Measurements from ENCODE around the gene ACOT7. TPM values are rescaled to one million over a fixed set of nuclear protein-coding genes. Genes with fewer than 3 reads are reported as not detected.

The ACOT7 gene
- total RNA-seq, 1 donor from 2014 or later = 128 TPM

DNA sequence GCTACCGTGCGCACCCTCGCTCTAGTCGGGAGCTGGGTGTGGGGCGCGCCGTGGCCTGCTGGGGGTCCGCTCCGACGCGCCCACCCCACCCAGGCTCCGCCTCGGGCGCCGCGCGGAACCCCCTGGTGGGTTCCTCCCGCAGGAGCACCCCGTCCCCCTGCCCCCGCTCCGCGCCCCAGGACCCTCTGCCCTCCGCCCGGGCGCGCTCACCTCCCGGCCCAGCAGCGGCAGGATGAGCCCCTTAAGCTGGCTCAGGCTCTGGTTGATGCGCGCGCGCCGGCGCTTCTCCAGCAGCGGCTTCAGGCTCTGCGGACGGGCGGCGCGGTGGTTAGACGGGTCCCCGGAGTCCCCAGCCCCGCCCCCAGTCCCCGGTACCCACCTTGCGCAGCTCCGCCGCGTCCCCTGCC, 25.8 kb upstream of the ACOT7 start:
- intact Hi-C loops (cut with micrococcal nuclease) = no loop called here
- peaks cover 62% of the 10 kb centered on the region for H3K27me3 Mint-ChIP-seq (ENCODE audit: low read depth)
- no peak overlapping the region for H3K4me3 Mint-ChIP-seq (ENCODE audit: low read depth)
- DNase-seq (ENCODE audit: low spot score) = no peak
- H3K36me3 Mint-ChIP-seq (ENCODE audit: low read depth) = no peaks in the 10 kb centered on the region
- no peak overlapping the region for H3K27ac Mint-ChIP-seq
- no peaks in the 10 kb centered on the region for H3K9me3 Mint-ChIP-seq
- H3K4me1 Mint-ChIP-seq (ENCODE audit: low read depth) = peaks cover 7% of the 10 kb centered on the region

DNA sequence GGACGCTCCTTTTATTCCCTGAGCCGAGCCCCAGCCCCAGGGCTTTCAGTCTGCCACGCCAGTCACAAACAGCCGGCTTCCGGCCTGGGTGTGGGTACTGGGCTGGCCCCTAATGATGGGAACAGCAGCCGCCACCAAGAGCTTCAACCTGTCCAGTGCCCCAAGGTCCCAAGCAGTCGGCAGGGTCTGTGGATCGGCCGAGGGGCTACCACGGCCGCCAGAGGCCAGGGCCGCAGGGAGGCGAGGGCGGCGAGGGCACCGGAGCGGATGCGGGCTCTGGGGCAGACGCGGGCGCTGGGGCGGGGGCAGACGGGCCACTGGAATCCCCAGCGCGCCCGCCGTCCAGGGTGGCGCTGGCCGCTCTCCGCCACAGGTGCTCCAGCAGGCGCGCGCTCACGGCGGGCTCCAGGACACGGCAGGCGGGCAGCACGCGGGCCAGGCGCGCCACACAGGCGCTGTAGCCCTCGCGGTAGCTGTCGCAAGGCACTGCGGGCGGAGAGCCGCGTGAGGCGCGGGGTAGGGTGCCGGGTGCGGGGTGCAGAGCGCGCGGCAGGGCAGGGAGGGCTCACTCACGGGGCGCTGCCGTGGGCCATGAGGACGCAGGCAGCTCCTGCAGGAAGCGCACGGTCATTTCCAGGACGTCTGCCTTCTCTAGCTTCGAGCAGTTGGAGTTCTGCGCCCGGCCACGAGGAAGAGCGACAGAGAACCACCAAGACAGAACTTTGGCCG, 25.3 kb upstream of the ACOT7 start:
- Mint-ChIP-seq H3K4me3 (ENCODE audit: low read depth) (no peak overlapping the region), H3K4me1 (ENCODE audit: low read depth) (peaks cover 7% of the 10 kb centered on the region), H3K27ac (no peak overlapping the region), H3K9me3 (no peaks in the 10 kb centered on the region), H3K36me3 (ENCODE audit: low read depth) (no peaks in the 10 kb centered on the region), H3K27me3 (ENCODE audit: low read depth) (peaks cover 60% of the 10 kb centered on the region)
- DNase-seq (ENCODE audit: low spot score) = no peak
- intact Hi-C loops (cut with micrococcal nuclease) = no loop called here

DNA sequence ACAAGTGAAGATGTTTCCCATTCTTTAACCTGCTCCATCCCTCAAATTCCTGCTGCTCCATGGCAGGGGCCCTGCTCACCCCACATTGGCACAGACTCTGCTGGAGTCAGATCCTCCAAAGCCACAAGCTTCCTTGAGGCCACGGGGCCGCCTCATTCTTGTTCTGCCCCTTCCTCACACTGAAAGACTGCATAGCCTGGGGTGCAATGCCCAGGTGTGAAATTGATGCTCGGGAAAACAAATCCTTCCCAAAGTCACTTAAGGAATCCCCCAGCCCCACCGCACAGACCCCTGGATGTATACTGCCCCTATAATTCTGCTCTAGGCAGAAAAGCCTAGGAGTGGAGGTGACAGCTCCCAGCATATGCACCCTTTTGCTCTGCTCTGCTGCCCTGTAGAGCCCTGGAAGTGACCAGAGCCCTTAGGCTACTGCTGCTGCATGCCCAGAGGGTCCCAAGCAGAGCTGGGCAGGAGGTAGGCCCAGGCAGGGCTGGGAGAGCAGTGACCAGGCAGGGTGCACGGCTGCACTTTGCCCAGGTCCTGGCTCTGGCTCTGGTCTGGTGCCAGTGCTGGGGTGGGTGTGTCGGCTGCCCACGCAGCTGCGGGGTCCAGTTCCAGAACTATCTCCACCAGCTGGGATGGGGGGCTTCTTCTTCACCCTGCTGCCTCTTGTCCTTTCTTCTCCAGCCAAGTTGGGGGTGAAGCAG, 24.5 kb upstream of the ACOT7 start:
- peaks cover 7% of the 10 kb centered on the region for H3K4me1 Mint-ChIP-seq (ENCODE audit: low read depth)
- no peak overlapping the region for H3K27ac Mint-ChIP-seq
- H3K4me3 Mint-ChIP-seq (ENCODE audit: low read depth) = no peak overlapping the region
- intact Hi-C loops (cut with micrococcal nuclease) = no loop called here
- no peaks in the 10 kb centered on the region for H3K36me3 Mint-ChIP-seq (ENCODE audit: low read depth)
- DNase-seq (ENCODE audit: low spot score) = no peak
- H3K9me3 Mint-ChIP-seq = no peaks in the 10 kb centered on the region
- peaks cover 60% of the 10 kb centered on the region for H3K27me3 Mint-ChIP-seq (ENCODE audit: low read depth)

DNA sequence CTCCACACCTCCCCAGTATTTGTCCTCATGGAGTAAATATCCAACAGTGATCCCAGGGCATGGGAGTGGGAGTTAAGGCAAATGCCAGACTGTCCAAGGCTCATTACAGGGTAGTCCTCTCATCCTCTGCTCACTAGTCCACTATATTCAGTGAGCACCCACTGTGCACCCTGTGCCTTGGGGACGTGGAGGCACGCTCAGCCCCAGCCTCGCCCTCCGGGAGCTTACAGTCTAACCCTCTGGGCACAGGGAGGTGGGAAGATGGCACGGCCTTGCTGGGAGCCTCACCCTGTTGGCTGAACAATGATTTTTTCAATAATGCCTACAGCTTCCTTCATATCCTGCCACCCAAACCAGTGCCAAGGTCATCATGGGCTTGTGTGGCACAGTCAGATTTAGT, 23.3 kb upstream of the ACOT7 start:
- intact Hi-C loops (cut with micrococcal nuclease) = no loop called here
- Mint-ChIP-seq H3K27ac (no peak overlapping the region), H3K27me3 (ENCODE audit: low read depth) (peaks cover 59% of the 10 kb centered on the region), H3K4me3 (ENCODE audit: low read depth) (no peak overlapping the region), H3K9me3 (no peaks in the 10 kb centered on the region), H3K36me3 (ENCODE audit: low read depth) (no peaks in the 10 kb centered on the region), H3K4me1 (ENCODE audit: low read depth) (peaks cover 7% of the 10 kb centered on the region)
- DNase-seq (ENCODE audit: low spot score) = no peak

DNA sequence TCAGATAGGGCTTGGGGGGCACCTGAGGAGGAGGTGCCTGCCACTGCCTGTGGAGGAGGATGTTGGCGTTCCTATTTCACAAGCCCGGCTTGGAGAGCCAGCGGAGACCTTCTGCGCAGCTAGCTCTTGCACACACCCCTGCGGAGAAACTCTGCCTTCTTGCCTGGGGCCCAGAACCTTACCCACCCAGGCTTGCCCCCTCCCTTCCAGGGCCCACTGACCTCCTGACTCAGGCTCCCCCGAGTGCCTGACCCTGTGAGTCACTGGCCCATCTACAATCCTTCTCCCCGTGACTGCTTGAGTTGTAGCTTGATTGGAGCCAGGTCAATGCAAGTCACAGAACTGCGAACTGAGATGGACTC, 22.7 kb upstream of the ACOT7 start:
- no peaks in the 10 kb centered on the region for H3K36me3 Mint-ChIP-seq (ENCODE audit: low read depth)
- H3K9me3 Mint-ChIP-seq = no peaks in the 10 kb centered on the region
- no peak overlapping the region for H3K4me3 Mint-ChIP-seq (ENCODE audit: low read depth)
- H3K27me3 Mint-ChIP-seq (ENCODE audit: low read depth) = peaks cover 54% of the 10 kb centered on the region
- no peak for DNase-seq (ENCODE audit: low spot score)
- intact Hi-C loops (cut with micrococcal nuclease) = no loop called here
- H3K4me1 Mint-ChIP-seq (ENCODE audit: low read depth) = peaks cover 7% of the 10 kb centered on the region
- H3K27ac Mint-ChIP-seq = no peak overlapping the region

DNA sequence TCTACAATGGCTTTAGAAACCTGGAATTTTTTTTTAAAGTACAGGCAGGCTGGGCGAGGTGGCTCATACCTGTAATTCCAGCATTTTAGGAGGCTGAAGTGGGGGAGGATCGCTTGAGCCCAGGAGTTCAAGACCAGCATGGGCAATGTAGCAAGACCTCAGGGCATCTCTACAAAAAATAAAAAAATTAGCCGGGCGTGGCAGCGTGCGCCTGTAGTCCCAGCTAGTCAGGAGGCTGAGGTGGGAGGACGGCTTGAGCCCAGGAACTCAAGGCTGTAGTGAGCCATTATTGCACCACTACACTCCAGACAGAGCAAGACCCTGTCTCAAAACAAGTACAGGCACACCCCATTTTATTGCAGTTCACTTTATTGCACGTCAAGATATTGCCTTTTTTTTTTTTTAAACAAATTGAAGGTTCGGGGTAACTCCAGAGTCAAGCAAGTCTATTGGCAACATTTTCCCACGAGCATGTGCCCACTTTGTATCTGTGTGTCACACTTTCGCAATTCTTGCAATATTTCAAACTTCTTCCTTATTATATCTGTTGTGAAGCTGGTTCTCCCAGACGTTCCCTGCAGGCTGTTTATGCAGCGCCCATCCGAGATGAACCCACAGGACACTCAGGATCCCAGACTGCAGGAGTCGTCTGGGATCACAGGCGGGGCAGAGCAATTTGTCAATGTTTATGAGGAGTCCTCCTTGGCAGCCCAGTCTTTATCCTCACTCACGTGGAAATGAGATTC, 21.5 kb upstream of the ACOT7 start:
- Mint-ChIP-seq H3K4me1 (ENCODE audit: low read depth) (peaks cover 7% of the 10 kb centered on the region), H3K4me3 (ENCODE audit: low read depth) (no peak overlapping the region), H3K27ac (no peak overlapping the region), H3K9me3 (no peaks in the 10 kb centered on the region), H3K27me3 (ENCODE audit: low read depth) (peaks cover 50% of the 10 kb centered on the region), H3K36me3 (ENCODE audit: low read depth) (no peaks in the 10 kb centered on the region)
- intact Hi-C loops (cut with micrococcal nuclease) = no loop called here
- no peak for DNase-seq (ENCODE audit: low spot score)

DNA sequence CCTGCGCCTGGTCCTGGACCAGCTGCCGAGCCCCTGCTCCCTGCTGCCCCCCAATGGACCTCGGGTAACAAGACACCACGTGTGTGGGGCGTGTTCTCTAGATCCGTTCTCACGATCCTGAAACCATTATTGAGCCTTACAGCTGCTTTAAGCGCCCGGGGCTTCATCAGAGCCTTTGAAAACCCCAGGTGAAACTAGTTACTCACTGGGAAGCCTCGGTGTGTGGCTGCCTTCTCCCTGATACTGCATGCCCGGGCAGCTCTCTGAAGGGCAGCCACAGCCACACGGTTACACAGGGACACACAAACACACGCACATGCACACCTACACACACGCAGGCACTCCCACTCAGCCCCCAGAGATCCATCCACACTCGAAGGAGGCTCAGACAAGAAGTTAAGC, 20.9 kb upstream of the ACOT7 start:
- Mint-ChIP-seq H3K27me3 (ENCODE audit: low read depth) (peaks cover 47% of the 10 kb centered on the region), H3K9me3 (no peaks in the 10 kb centered on the region), H3K27ac (peak overlapping the region; percentile 28), H3K4me1 (ENCODE audit: low read depth) (peaks cover 7% of the 10 kb centered on the region), H3K36me3 (ENCODE audit: low read depth) (no peaks in the 10 kb centered on the region), H3K4me3 (ENCODE audit: low read depth) (no peak overlapping the region)
- no peak for DNase-seq (ENCODE audit: low spot score)
- intact Hi-C loops (cut with micrococcal nuclease) = no loop called here

DNA sequence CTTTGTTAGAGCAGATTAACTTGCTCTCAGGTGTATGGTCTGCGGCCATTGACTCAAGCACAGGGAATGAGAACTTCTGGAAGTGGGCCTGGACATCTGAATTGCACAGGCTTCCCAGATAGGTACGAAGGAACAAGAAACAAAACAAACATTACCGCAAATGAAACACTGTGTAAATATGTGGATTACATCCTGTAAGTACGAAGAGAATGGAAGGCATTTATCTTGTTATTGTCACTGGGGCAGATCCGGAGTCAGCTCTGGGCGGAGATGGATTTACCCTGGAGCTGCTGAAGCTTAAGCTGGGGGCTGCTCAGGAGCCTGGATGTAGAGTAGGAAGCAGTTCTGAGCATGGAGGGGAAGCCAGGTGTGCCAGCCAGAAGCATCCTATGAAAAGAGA, 19.3 kb upstream of the ACOT7 start:
- H3K4me1 Mint-ChIP-seq (ENCODE audit: low read depth) = peaks cover 7% of the 10 kb centered on the region
- H3K4me3 Mint-ChIP-seq (ENCODE audit: low read depth) = no peak overlapping the region
- peaks cover 44% of the 10 kb centered on the region for H3K27me3 Mint-ChIP-seq (ENCODE audit: low read depth)
- intact Hi-C loops (cut with micrococcal nuclease) = no loop called here
- H3K27ac Mint-ChIP-seq = no peak overlapping the region
- no peaks in the 10 kb centered on the region for H3K9me3 Mint-ChIP-seq
- no peaks in the 10 kb centered on the region for H3K36me3 Mint-ChIP-seq (ENCODE audit: low read depth)
- no peak for DNase-seq (ENCODE audit: low spot score)

DNA sequence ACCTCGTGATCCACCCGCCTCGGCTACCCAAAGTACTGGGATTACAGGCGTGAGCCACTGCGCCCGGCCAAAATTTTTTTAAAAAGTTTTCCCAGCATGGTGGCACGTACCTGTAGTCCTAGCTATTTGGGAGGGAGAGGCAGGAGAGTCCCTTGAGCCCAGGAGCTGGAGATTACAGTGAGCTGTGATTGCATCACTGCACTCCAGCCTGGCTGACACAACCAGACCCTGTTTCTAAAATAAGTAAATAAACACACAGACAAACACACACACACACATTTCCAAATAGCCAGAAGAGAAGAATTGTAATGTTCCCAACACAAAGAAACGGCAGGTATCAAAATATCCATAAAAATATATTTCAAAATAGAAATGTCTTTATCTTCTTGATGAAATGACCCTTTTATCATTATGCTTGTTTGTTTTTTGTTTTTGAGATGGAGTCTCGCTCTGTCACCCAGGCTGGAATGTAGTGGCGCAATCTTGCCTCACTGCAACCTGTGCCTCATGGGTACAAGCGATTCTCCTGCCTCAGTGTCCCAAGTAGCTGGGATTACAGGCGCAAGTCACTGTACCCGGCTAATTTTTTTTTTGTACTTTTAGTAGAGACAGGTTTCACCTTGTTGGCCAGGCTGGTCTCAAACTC, 16.8 kb upstream of the ACOT7 start:
- no peaks in the 10 kb centered on the region for H3K9me3 Mint-ChIP-seq
- intact Hi-C loops (cut with micrococcal nuclease) = no loop called here
- no peak for DNase-seq (ENCODE audit: low spot score)

DNA sequence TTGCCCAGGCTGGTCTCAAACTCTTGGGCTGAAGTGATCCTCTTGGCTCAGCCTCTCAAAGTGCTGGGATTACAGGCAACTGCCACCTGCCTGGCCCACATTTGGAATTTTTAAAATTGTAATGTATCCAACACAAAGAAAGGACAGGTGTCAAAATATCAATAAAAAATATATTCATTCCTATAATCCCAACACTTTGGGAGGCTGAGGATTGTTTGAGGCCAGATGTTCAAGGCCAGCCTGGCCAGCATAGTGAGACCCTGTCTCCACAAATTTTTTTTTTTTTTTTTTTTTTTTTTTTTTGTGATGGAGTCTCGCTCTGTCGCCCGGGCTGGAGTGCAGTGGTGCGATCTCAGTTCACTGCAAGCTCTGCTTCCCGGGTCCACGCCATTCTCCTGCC, 16.2 kb upstream of the ACOT7 start:
- Mint-ChIP-seq H3K27me3 (ENCODE audit: low read depth) (peaks cover 30% of the 10 kb centered on the region), H3K4me3 (ENCODE audit: low read depth) (no peak overlapping the region)
- intact Hi-C loops (cut with micrococcal nuclease) = no loop called here

More for the DNA sequence above, 16.8 kb upstream of the ACOT7 start:
- no peak overlapping the region for H3K4me3 Mint-ChIP-seq (ENCODE audit: low read depth)
- H3K4me1 Mint-ChIP-seq (ENCODE audit: low read depth) = peaks cover 7% of the 10 kb centered on the region
- no peaks in the 10 kb centered on the region for H3K36me3 Mint-ChIP-seq (ENCODE audit: low read depth)
- no peak overlapping the region for H3K27ac Mint-ChIP-seq
- H3K27me3 Mint-ChIP-seq (ENCODE audit: low read depth) = peaks cover 31% of the 10 kb centered on the region

DNA sequence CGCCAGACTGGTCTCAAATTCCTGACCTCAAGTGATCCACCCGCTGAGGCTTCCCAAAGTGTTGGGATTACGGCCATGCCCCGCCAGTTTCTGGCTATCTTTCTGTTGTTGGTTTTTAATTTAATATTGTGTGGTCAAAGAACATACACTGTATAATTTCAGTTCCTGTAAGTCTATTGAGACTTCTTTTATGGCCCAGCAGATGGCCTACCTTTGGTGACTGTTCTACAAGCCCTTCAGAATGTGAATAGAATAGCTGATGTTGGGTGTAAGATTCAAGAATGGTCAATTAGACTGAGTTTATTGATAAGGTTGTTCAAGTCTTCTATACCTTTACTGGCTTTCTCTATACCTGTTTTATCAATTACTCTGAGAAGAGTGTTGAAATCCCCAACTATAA, 15.5 kb upstream of the ACOT7 start:
- peaks cover 25% of the 10 kb centered on the region for H3K27me3 Mint-ChIP-seq (ENCODE audit: low read depth)
- peaks cover under 1% of the 10 kb centered on the region for H3K4me1 Mint-ChIP-seq (ENCODE audit: low read depth)
- DNase-seq (ENCODE audit: low spot score) = no peak
- intact Hi-C loops (cut with micrococcal nuclease) = no loop called here
- H3K4me3 Mint-ChIP-seq (ENCODE audit: low read depth) = no peak overlapping the region
- H3K27ac Mint-ChIP-seq = no peak overlapping the region
- H3K9me3 Mint-ChIP-seq = no peaks in the 10 kb centered on the region
- H3K36me3 Mint-ChIP-seq (ENCODE audit: low read depth) = no peaks in the 10 kb centered on the region

More for the DNA sequence above, 16.2 kb upstream of the ACOT7 start:
- H3K36me3 Mint-ChIP-seq (ENCODE audit: low read depth) = no peaks in the 10 kb centered on the region
- H3K4me1 Mint-ChIP-seq (ENCODE audit: low read depth) = peaks cover 7% of the 10 kb centered on the region
- no peak overlapping the region for H3K27ac Mint-ChIP-seq
- H3K9me3 Mint-ChIP-seq = no peaks in the 10 kb centered on the region
- DNase-seq (ENCODE audit: low spot score) = no peak

DNA sequence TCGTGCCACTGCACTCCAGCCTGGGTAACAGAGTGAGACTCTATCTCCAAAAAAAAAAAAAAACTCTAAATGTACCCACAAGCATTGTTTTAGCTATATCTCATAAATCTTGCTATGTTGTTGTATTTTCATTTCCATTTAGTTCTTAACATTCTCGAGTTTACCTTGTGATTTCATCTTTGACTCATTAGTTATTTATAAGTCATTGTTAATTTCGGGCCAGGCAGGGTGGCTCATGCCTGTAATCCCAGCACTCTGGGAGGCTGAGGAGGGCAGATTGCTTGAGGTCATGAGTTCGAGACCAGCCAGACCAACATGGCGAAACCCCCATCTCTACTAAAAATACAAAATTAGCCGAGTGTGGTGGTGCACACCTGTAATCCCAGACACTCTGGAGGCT, 14.5 kb upstream of the ACOT7 start:
- Mint-ChIP-seq H3K27ac (no peak overlapping the region), H3K4me1 (ENCODE audit: low read depth) (no peaks in the 10 kb centered on the region), H3K4me3 (ENCODE audit: low read depth) (no peak overlapping the region), H3K27me3 (ENCODE audit: low read depth) (peaks cover 23% of the 10 kb centered on the region), H3K9me3 (no peaks in the 10 kb centered on the region), H3K36me3 (ENCODE audit: low read depth) (no peaks in the 10 kb centered on the region)
- intact Hi-C loops (cut with micrococcal nuclease) = no loop called here
- DNase-seq (ENCODE audit: low spot score) = no peak

DNA sequence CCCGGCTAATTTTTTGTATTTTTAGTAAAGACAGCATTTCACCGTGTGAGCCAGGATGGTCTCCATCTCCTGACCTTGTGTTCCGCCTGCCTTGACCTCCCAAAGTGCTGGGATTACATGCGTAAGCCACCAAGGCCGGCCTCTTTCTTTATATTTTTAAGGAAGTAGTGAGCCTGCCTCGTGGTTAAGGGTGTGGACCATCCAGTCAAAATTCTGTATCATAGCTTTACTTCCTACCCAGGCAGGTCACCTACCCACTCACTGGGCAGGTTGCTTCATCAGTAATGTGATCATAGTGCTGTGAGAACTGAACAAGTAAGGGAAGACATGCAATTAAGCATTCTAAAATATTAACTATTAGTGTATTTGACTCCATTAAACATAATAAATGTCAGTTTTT, 8.1 kb upstream of the ACOT7 start:
- Mint-ChIP-seq H3K4me3 (ENCODE audit: low read depth) (no peak overlapping the region), H3K27ac (no peak overlapping the region), H3K9me3 (no peaks in the 10 kb centered on the region), H3K27me3 (ENCODE audit: low read depth) (peaks cover 9% of the 10 kb centered on the region), H3K36me3 (ENCODE audit: low read depth) (no peaks in the 10 kb centered on the region), H3K4me1 (ENCODE audit: low read depth) (no peaks in the 10 kb centered on the region)
- no peak for DNase-seq (ENCODE audit: low spot score)
- intact Hi-C loops (cut with micrococcal nuclease) = no loop called here
